H54 (cell line): Measurements from ENCODE around the gene SPAG6.

ENCODE experiments used
- DNase-seq: peaks from one replicate; pipeline ENCODE4 v3.0.0; 2011; ENCODE audit warnings: low spot score, mixed read lengths; ENCODE audit not compliant: insufficient read length
- FAIRE-seq: peaks from 3 replicates; lab custom pipeline; 2011; peaks lifted over from hg19 to GRCh38; lab: Jason Lieb, UNC
- POLR2A ChIP-seq: IDR thresholded peaks from 2 replicates; pipeline ENCODE4 v1.6.1; 2011; ENCODE audit warnings: low read depth, mild to moderate bottlenecking, low read length

SPAG6 gene

GRCh38 chr10:22364407-22365140 lies 19.3 kb downstream of the SPAG6 start:
- DNase-seq (no peak), FAIRE-seq (no peak)
- no peak for TF ChIP-seq POLR2A

GRCh38 chr10:22365233-22365632 lies 19.9 kb downstream of the SPAG6 start:
- DNase-seq (no peak), FAIRE-seq (no peak)
- no peak for TF ChIP-seq POLR2A

- DNase-seq (no peak), FAIRE-seq (no peak)
- TF ChIP-seq POLR2A: no peak
Measured at GRCh38 chr10:22365644-22366434, 20.5 kb downstream of the SPAG6 start.

- TF ChIP-seq POLR2A: no peak
- no peak for DNase-seq
- no peak for FAIRE-seq
Measured at GRCh38 chr10:22366435-22366703, 21.1 kb downstream of the SPAG6 start.

GRCh38 chr10:22366771-22367170 lies 21.5 kb downstream of the SPAG6 start:
- no peak for DNase-seq
- no peak for FAIRE-seq
- no peak for TF ChIP-seq POLR2A

GRCh38 chr10:22367471-22367870 lies 22.2 kb downstream of the SPAG6 start:
- FAIRE-seq (no peak), DNase-seq (no peak)
- TF ChIP-seq POLR2A: no peak

- no peak for TF ChIP-seq POLR2A
- no peak for FAIRE-seq
Measured at GRCh38 chr10:22368402-22368801, 23.1 kb downstream of the SPAG6 start.

GRCh38 chr10:22368981-22369380 lies 23.7 kb downstream of the SPAG6 start:
- no peak for FAIRE-seq
- TF ChIP-seq POLR2A: no peak
- DNase-seq: no peak

More at GRCh38 chr10:22368402-22368801, 23.1 kb downstream of the SPAG6 start:
- DNase-seq: no peak

GRCh38 chr10:22369434-22370072 lies 24.3 kb downstream of the SPAG6 start:
- DNase-seq (no peak), FAIRE-seq (peak; percentile 45)
- TF ChIP-seq POLR2A: no peak

GRCh38 chr10:22370320-22370719 lies 25.0 kb downstream of the SPAG6 start:
- FAIRE-seq (no peak), DNase-seq (no peak)
- TF ChIP-seq POLR2A: no peak

GRCh38 chr10:22372298-22372697 lies 27.0 kb downstream of the SPAG6 start:
- TF ChIP-seq POLR2A: no peak
- DNase-seq (no peak), FAIRE-seq (no peak)

GRCh38 chr10:22372917-22373316 lies 27.6 kb downstream of the SPAG6 start:
- TF ChIP-seq POLR2A: no peak
- DNase-seq: no peak

GRCh38 chr10:22374489-22375126 lies 29.3 kb downstream of the SPAG6 start:
- FAIRE-seq (no peak), DNase-seq (no peak)
- no peak for TF ChIP-seq POLR2A

More at GRCh38 chr10:22372917-22373316, 27.6 kb downstream of the SPAG6 start:
- no peak for FAIRE-seq

- no peak for TF ChIP-seq POLR2A
- no peak for FAIRE-seq
- DNase-seq: no peak
Measured at GRCh38 chr10:22379059-22379458, 33.8 kb downstream of the SPAG6 start.
